Aorta (tissue), 4 donors: ENCODE data around the gene DENND5A. TPM values are rescaled to one million over a fixed set of nuclear protein-coding genes. Genes with fewer than 3 reads are reported as not detected.

Source experiments
- microRNA-seq, 2 donors: library from miRNA; unstranded; fragments of <30 nt; microRNA quantifications; one replicate each; pipeline ENCODE4 v1.2.0, GENCODE V29; 2020
- polyA plus RNA-seq, 2 donors: library from polyadenylated mRNA; stranded (reverse); fragments of 200-250 nt; gene quantifications; one replicate each; pipeline ENCODE4 v1.2.3, GENCODE V29; 2013
- total RNA-seq, 2 donors: library from RNA; stranded (reverse); fragmentation: NEBNext Ultra II Directional; extraction: Animal tissue kit (Norgen Biotek cat#: 25700); gene quantifications; one replicate each; pipeline ENCODE4 v1.2.1, GENCODE V29; 2021
- donor health status: healthy with polysubstance abuse.
- donor health status: Bipolar disorder and iron deficiency.
- donor health status: DM: no; HTN: no; CAD: no.
- donor health status: DM: yes; HTN: yes; CAD: no.

Gene DENND5A
- total and polyA plus RNA-seq, 4 donors, result 56.0 to 155 (median 96.1) TPM

Small RNA genes within 50 kb of the gene (microRNA-seq; reads per million reads assigned to microRNA genes)
- 0 reads per million in 2 donors for gene MIR5691

Other genes starting within 250 kb of the DENND5A start
- gene SCUBE2, start 173.8 kb downstream of the DENND5A start, total RNA-seq, result 1 to 10 TPM; 2.8 to 6.0 TPM
- gene SCUBE2, start 173.8 kb downstream of the DENND5A start, polyA plus RNA-seq, result 1 to 10 TPM; 2.4 to 4.8 TPM
- gene TMEM41B, start 49.2 kb upstream of the DENND5A start, total RNA-seq, result 10 to 100 TPM; 28.8 to 31.4 TPM
- gene TMEM41B, start 49.2 kb upstream of the DENND5A start, polyA plus RNA-seq, result 10 to 100 TPM in 1 of 2 donors, 1 to 10 TPM in 1; 2.3 to 23.3 TPM
- gene IPO7, start 119.3 kb upstream of the DENND5A start, total RNA-seq, result 100 to 1,000 TPM; 135 to 158 TPM
- 10 to 100 TPM; 41.2 to 76.0 TPM for gene IPO7, start 119.3 kb upstream of the DENND5A start, polyA plus RNA-seq
- gene ZNF143, start 195.7 kb upstream of the DENND5A start, total RNA-seq, result 10 to 100 TPM; 40.1 to 42.0 TPM
- gene ZNF143, start 195.7 kb upstream of the DENND5A start, polyA plus RNA-seq, result 10 to 100 TPM; 12.9 to 13.8 TPM